ENCODE measurements around the gene NEMP1.

Gene NEMP1

GRCh38 chr12:57094208-57095160, 15.9 kb upstream of the NEMP1 start:
- Histone ChIP-seq H3K4me3 (no peak overlapping the region), H3K9me3 (ENCODE audit: low read depth, low read length) (no peaks in the 10 kb centered on the region), H3K27ac (peak overlapping the region; percentile 67), H3K9ac (ENCODE audit: insufficient read length) (no peak overlapping the region), H3K36me3 (ENCODE audit: insufficient read depth, low read length) (peaks cover 48% of the 10 kb centered on the region)
- TF ChIP-seq FOXP2 (optimal IDR thresholded peaks at IDR 0.05; ENCODE audit: control extremely low read depth, extremely low read length, insufficient read depth) (no peak), EZH2 (IDR thresholded peaks at IDR 0.05) (no peak), POLR2AphosphoS5 (IDR thresholded peaks at IDR 0.05; ENCODE audit: borderline replicate concordance, low read depth, low read length) (peak; percentile 22; the same call in 1 of the 2 replicates)
- DNase-seq (ENCODE audit: low read depth, low spot score), result no peak

GRCh38 chr12:57093415-57094207, 15.0 kb upstream of the NEMP1 start:
- no peak for DNase-seq (ENCODE audit: low read depth, low spot score)
- Histone ChIP-seq H3K36me3 (ENCODE audit: insufficient read depth, low read length) (peaks cover 48% of the 10 kb centered on the region), H3K27ac (peak overlapping the region; percentile 48; the same call in 1 of the 2 replicates), H3K4me3 (no peak overlapping the region), H3K9me3 (ENCODE audit: low read depth, low read length) (no peaks in the 10 kb centered on the region), H3K9ac (ENCODE audit: insufficient read length) (no peak overlapping the region)
- peak; percentile 58; the same call in 1 of the 2 replicates for TF ChIP-seq POLR2AphosphoS5 (IDR thresholded peaks at IDR 0.05; ENCODE audit: borderline replicate concordance, low read depth, low read length)
- TF ChIP-seq FOXP2 (optimal IDR thresholded peaks at IDR 0.05; ENCODE audit: control extremely low read depth, extremely low read length, insufficient read depth), result no peak

GRCh38 chr12:57092876-57093414, 14.4 kb upstream of the NEMP1 start:
- H3K27ac ChIP-seq, result peak overlapping the region; percentile 22; the same call in 1 of the 2 replicates
- H3K9ac ChIP-seq (ENCODE audit: insufficient read length), result no peak overlapping the region
- DNase-seq (ENCODE audit: low read depth, low spot score), result no peak
- no peaks in the 10 kb centered on the region for H3K9me3 ChIP-seq (ENCODE audit: low read depth, low read length)
- no peak for TF ChIP-seq EZH2 (IDR thresholded peaks at IDR 0.05)
- TF ChIP-seq FOXP2 (optimal IDR thresholded peaks at IDR 0.05; ENCODE audit: control extremely low read depth, extremely low read length, insufficient read depth), result no peak
- no peak for TF ChIP-seq POLR2AphosphoS5 (IDR thresholded peaks at IDR 0.05; ENCODE audit: borderline replicate concordance, low read depth, low read length)
- no peak overlapping the region for H3K4me3 ChIP-seq
- H3K36me3 ChIP-seq (ENCODE audit: insufficient read depth, low read length), result peaks cover 48% of the 10 kb centered on the region

GRCh38 chr12:57092529-57092862, 13.9 kb upstream of the NEMP1 start:
- Histone ChIP-seq H3K4me3 (no peak overlapping the region), H3K9me3 (ENCODE audit: low read depth, low read length) (no peaks in the 10 kb centered on the region), H3K27ac (peak overlapping the region; percentile 22; the same call in 1 of the 2 replicates), H3K9ac (ENCODE audit: insufficient read length) (no peak overlapping the region), H3K36me3 (ENCODE audit: insufficient read depth, low read length) (peaks cover 48% of the 10 kb centered on the region)
- TF ChIP-seq EZH2 (IDR thresholded peaks at IDR 0.05) (no peak), POLR2AphosphoS5 (IDR thresholded peaks at IDR 0.05; ENCODE audit: borderline replicate concordance, low read depth, low read length) (no peak), FOXP2 (optimal IDR thresholded peaks at IDR 0.05; ENCODE audit: control extremely low read depth, extremely low read length, insufficient read depth) (no peak)
- no peak for DNase-seq (ENCODE audit: low read depth, low spot score)

GRCh38 chr12:57091638-57092528, 13.3 kb upstream of the NEMP1 start:
- no peak for DNase-seq (ENCODE audit: low read depth, low spot score)
- TF ChIP-seq POLR2AphosphoS5 (IDR thresholded peaks at IDR 0.05; ENCODE audit: borderline replicate concordance, low read depth, low read length), result no peak
- TF ChIP-seq FOXP2 (optimal IDR thresholded peaks at IDR 0.05; ENCODE audit: control extremely low read depth, extremely low read length, insufficient read depth), result no peak
- TF ChIP-seq EZH2 (IDR thresholded peaks at IDR 0.05), result no peak
- H3K9me3 ChIP-seq (ENCODE audit: low read depth, low read length), result no peaks in the 10 kb centered on the region
- H3K4me3 ChIP-seq, result no peak overlapping the region
- no peak overlapping the region for H3K27ac ChIP-seq
- H3K36me3 ChIP-seq (ENCODE audit: insufficient read depth, low read length), result peaks cover 48% of the 10 kb centered on the region
- no peak overlapping the region for H3K9ac ChIP-seq (ENCODE audit: insufficient read length)

- TF ChIP-seq EZH2 (IDR thresholded peaks at IDR 0.05), result no peak
- TF ChIP-seq POLR2AphosphoS5 (IDR thresholded peaks at IDR 0.05; ENCODE audit: borderline replicate concordance, low read depth, low read length), result no peak
- TF ChIP-seq FOXP2 (optimal IDR thresholded peaks at IDR 0.05; ENCODE audit: control extremely low read depth, extremely low read length, insufficient read depth), result no peak
- no peak for DNase-seq (ENCODE audit: low read depth, low spot score)
- Histone ChIP-seq H3K4me3 (peak overlapping the region; percentile 65), H3K9ac (ENCODE audit: insufficient read length) (no peak overlapping the region), H3K36me3 (ENCODE audit: insufficient read depth, low read length) (peaks cover 48% of the 10 kb centered on the region), H3K27ac (peak overlapping the region; percentile 19; the same call in 1 of the 2 replicates), H3K9me3 (ENCODE audit: low read depth, low read length) (no peaks in the 10 kb centered on the region)
Measured at GRCh38 chr12:57090924-57091637, 12.5 kb upstream of the NEMP1 start.

- H3K9ac ChIP-seq (ENCODE audit: insufficient read length), result no peak overlapping the region
- H3K4me3 ChIP-seq, result peak overlapping the region; percentile 65
- H3K36me3 ChIP-seq (ENCODE audit: insufficient read depth, low read length), result peaks cover 45% of the 10 kb centered on the region
- TF ChIP-seq POLR2AphosphoS5 (IDR thresholded peaks at IDR 0.05; ENCODE audit: borderline replicate concordance, low read depth, low read length) (no peak), EZH2 (IDR thresholded peaks at IDR 0.05) (no peak), FOXP2 (optimal IDR thresholded peaks at IDR 0.05; ENCODE audit: control extremely low read depth, extremely low read length, insufficient read depth) (no peak)
- H3K9me3 ChIP-seq (ENCODE audit: low read depth, low read length), result no peaks in the 10 kb centered on the region
- H3K27ac ChIP-seq, result peak overlapping the region; percentile 19; the same call in 1 of the 2 replicates
- no peak for DNase-seq (ENCODE audit: low read depth, low spot score)
Measured at GRCh38 chr12:57090490-57090889, 11.9 kb upstream of the NEMP1 start.
